ENCODE data around the gene SLC8A1. TPM values are rescaled to one million over a fixed set of nuclear protein-coding genes. Genes with fewer than 3 reads are reported as not detected.

SLC8A1 gene
- total and polyA plus RNA-seq, 7 experiments from 2014 or later = 0.95 to 22.8 (median 1.5) TPM; not detected in 2

GRCh38 chr2:40344364-40344763, 107.5 kb downstream of the SLC8A1 start:
- CTCF ChIA-PET = no interaction called here
- no peak overlapping the region for H3K27ac ChIP-seq (ENCODE audit: low read depth, low read length)
- no peaks in the 10 kb centered on the region for H3K27me3 Mint-ChIP-seq
- no peak for DNase-seq
- H3K4me1 ChIP-seq (ENCODE audit: control insufficient read depth in 2 of 2, insufficient read depth in 2 of 2, low read length in 2 of 2) = no peaks in the 10 kb centered on the region
- no peaks in the 10 kb centered on the region for H3K36me3 Mint-ChIP-seq
- H3K4me1 Mint-ChIP-seq = no peaks in the 10 kb centered on the region
- intact Hi-C loops (cut with micrococcal nuclease) = no loop called here
- no peak overlapping the region for H3K4me3 Mint-ChIP-seq
- no peaks in the 10 kb centered on the region for H3K36me3 ChIP-seq (ENCODE audit: control insufficient read depth in 2 of 3, insufficient read depth in 3 of 3, low read length in 3 of 3)
- no peak overlapping the region for H3K4me3 ChIP-seq (ENCODE audit: low read length)
- H3K27ac Mint-ChIP-seq = no peak overlapping the region
- POLR2A ChIA-PET = no interaction called here
- no peaks in the 10 kb centered on the region for H3K27me3 ChIP-seq (ENCODE audit: control insufficient read depth in 2 of 2, insufficient read depth in 2 of 2, low read length in 2 of 2)
- H3K9me3 Mint-ChIP-seq = peaks cover 0 to 4% (median 0%) of the 10 kb centered on the region in 11 donors
- no peak for ATAC-seq
- H3K9me3 ChIP-seq (ENCODE audit: control insufficient read depth in 2 of 3, low read length in 3 of 3) = no peaks in the 10 kb centered on the region

- H3K36me3 Mint-ChIP-seq = no peaks in the 10 kb centered on the region
These were observed 108.0 kb downstream of the SLC8A1 start for GRCh38 chr2:40343902-40344301.

GRCh38 chr2:40341198-40341597, 110.7 kb downstream of the SLC8A1 start:
- no peak overlapping the region for H3K4me3 Mint-ChIP-seq
- H3K9me3 Mint-ChIP-seq = peaks cover 0 to 3% (median 0%) of the 10 kb centered on the region in 11 donors
- POLR2A ChIA-PET = no interaction called here
- H3K4me1 Mint-ChIP-seq = no peaks in the 10 kb centered on the region
- Histone ChIP-seq H3K4me3 (ENCODE audit: low read length) (no peak overlapping the region), H3K4me1 (ENCODE audit: control insufficient read depth in 2 of 2, insufficient read depth in 2 of 2, low read length in 2 of 2) (no peaks in the 10 kb centered on the region), H3K27me3 (ENCODE audit: control insufficient read depth in 2 of 2, insufficient read depth in 2 of 2, low read length in 2 of 2) (no peaks in the 10 kb centered on the region), H3K9me3 (ENCODE audit: control insufficient read depth in 2 of 3, low read length in 3 of 3) (no peaks in the 10 kb centered on the region), H3K27ac (ENCODE audit: low read depth, low read length) (no peak overlapping the region), H3K36me3 (ENCODE audit: control insufficient read depth in 2 of 3, insufficient read depth in 3 of 3, low read length in 3 of 3) (no peaks in the 10 kb centered on the region)
- CTCF ChIA-PET = no interaction called here
- no peak for ATAC-seq
- intact Hi-C loops (cut with micrococcal nuclease) = no loop called here
- H3K27ac Mint-ChIP-seq = no peak overlapping the region
- no peaks in the 10 kb centered on the region for H3K36me3 Mint-ChIP-seq
- DNase-seq = no peak
- H3K27me3 Mint-ChIP-seq = no peaks in the 10 kb centered on the region

More at GRCh38 chr2:40343902-40344301, 108.0 kb downstream of the SLC8A1 start:
- no peaks in the 10 kb centered on the region for H3K27me3 Mint-ChIP-seq
- CTCF ChIA-PET = no interaction called here
- H3K4me1 Mint-ChIP-seq = no peaks in the 10 kb centered on the region
- H3K9me3 ChIP-seq (ENCODE audit: control insufficient read depth in 2 of 3, low read length in 3 of 3) = no peaks in the 10 kb centered on the region
- no peak overlapping the region for H3K4me3 ChIP-seq (ENCODE audit: low read length)
- H3K4me1 ChIP-seq (ENCODE audit: control insufficient read depth in 2 of 2, insufficient read depth in 2 of 2, low read length in 2 of 2) = no peaks in the 10 kb centered on the region
- DNase-seq = no peak
- H3K27me3 ChIP-seq (ENCODE audit: control insufficient read depth in 2 of 2, insufficient read depth in 2 of 2, low read length in 2 of 2) = no peaks in the 10 kb centered on the region
- intact Hi-C loops (cut with micrococcal nuclease) = no loop called here
- peaks cover 0 to 2% (median 0%) of the 10 kb centered on the region in 11 donors for H3K9me3 Mint-ChIP-seq
- POLR2A ChIA-PET = no interaction called here
- no peak overlapping the region for H3K27ac Mint-ChIP-seq
- H3K27ac ChIP-seq (ENCODE audit: low read depth, low read length) = no peak overlapping the region
- H3K4me3 Mint-ChIP-seq = no peak overlapping the region
- H3K36me3 ChIP-seq (ENCODE audit: control insufficient read depth in 2 of 3, insufficient read depth in 3 of 3, low read length in 3 of 3) = no peaks in the 10 kb centered on the region
- no peak for ATAC-seq

GRCh38 chr2:40339026-40339425, 112.9 kb downstream of the SLC8A1 start:
- ATAC-seq (no peak), DNase-seq (no peak)
- no peaks in the 10 kb centered on the region for H3K4me1 Mint-ChIP-seq
- H3K4me3 Mint-ChIP-seq = no peak overlapping the region
- no peaks in the 10 kb centered on the region for H3K27me3 Mint-ChIP-seq
- intact Hi-C loops (cut with micrococcal nuclease) = no loop called here
- H3K36me3 Mint-ChIP-seq = no peaks in the 10 kb centered on the region
- H3K27ac ChIP-seq (ENCODE audit: low read depth, low read length) = no peak overlapping the region
- H3K9me3 ChIP-seq (ENCODE audit: control insufficient read depth in 2 of 3, low read length in 3 of 3) = no peaks in the 10 kb centered on the region
- H3K9me3 Mint-ChIP-seq = peaks cover 0 to 4% (median 2%) of the 10 kb centered on the region in 11 donors
- H3K36me3 ChIP-seq (ENCODE audit: control insufficient read depth in 2 of 3, insufficient read depth in 3 of 3, low read length in 3 of 3) = no peaks in the 10 kb centered on the region
- CTCF ChIA-PET = no interaction called here
- H3K27ac Mint-ChIP-seq = no peak overlapping the region
- no peak overlapping the region for H3K4me3 ChIP-seq (ENCODE audit: low read length)
- no peaks in the 10 kb centered on the region for H3K27me3 ChIP-seq (ENCODE audit: control insufficient read depth in 2 of 2, insufficient read depth in 2 of 2, low read length in 2 of 2)
- no peaks in the 10 kb centered on the region for H3K4me1 ChIP-seq (ENCODE audit: control insufficient read depth in 2 of 2, insufficient read depth in 2 of 2, low read length in 2 of 2)
- POLR2A ChIA-PET = no interaction called here

GRCh38 chr2:40332191-40332826, 119.6 kb downstream of the SLC8A1 start:
- ChIA-PET POLR2A (no interaction called here), CTCF (no interaction called here)
- H3K36me3 ChIP-seq (ENCODE audit: control insufficient read depth in 2 of 3, insufficient read depth in 3 of 3, low read length in 3 of 3) = no peaks in the 10 kb centered on the region
- Mint-ChIP-seq H3K4me1 (no peaks in the 10 kb centered on the region), H3K4me3 (no peak overlapping the region), H3K27me3 (no peaks in the 10 kb centered on the region), H3K36me3 (no peaks in the 10 kb centered on the region), H3K9me3 (peaks cover 0 to 4% (median 0%) of the 10 kb centered on the region in 11 donors), H3K27ac (no peak overlapping the region)
- DNase-seq = no peak
- H3K27me3 ChIP-seq (ENCODE audit: control insufficient read depth in 2 of 2, insufficient read depth in 2 of 2, low read length in 2 of 2) = no peaks in the 10 kb centered on the region
- ATAC-seq = no peak
- H3K4me3 ChIP-seq (ENCODE audit: low read length) = no peak overlapping the region
- no peak overlapping the region for H3K27ac ChIP-seq (ENCODE audit: low read depth, low read length)
- intact Hi-C loops (cut with micrococcal nuclease) = no loop called here
- H3K4me1 ChIP-seq (ENCODE audit: control insufficient read depth in 2 of 2, insufficient read depth in 2 of 2, low read length in 2 of 2) = no peaks in the 10 kb centered on the region
- H3K9me3 ChIP-seq (ENCODE audit: control insufficient read depth in 2 of 3, low read length in 3 of 3) = no peaks in the 10 kb centered on the region

GRCh38 chr2:40330096-40330495, 121.8 kb downstream of the SLC8A1 start:
- CTCF ChIA-PET = no interaction called here
- no peak for ATAC-seq
- no peaks in the 10 kb centered on the region for H3K4me1 Mint-ChIP-seq

GRCh38 chr2:40329739-40330030, 122.2 kb downstream of the SLC8A1 start:
- DNase-seq (no peak), ATAC-seq (no peak)
- CTCF ChIA-PET = no interaction called here
- Mint-ChIP-seq H3K9me3 (peaks cover 0 to under 1% (median 0%) of the 10 kb centered on the region in 11 donors), H3K27me3 (peaks cover 0 to 1% (median 0%) of the 10 kb centered on the region in 5 donors), H3K4me3 (no peak overlapping the region), H3K36me3 (no peaks in the 10 kb centered on the region), H3K4me1 (no peaks in the 10 kb centered on the region), H3K27ac (no peak overlapping the region)
- intact Hi-C loops (cut with micrococcal nuclease) = no loop called here
- no peaks in the 10 kb centered on the region for H3K4me1 ChIP-seq (ENCODE audit: control insufficient read depth in 2 of 2, insufficient read depth in 2 of 2, low read length in 2 of 2)
- no peak overlapping the region for H3K4me3 ChIP-seq (ENCODE audit: low read length)
- H3K9me3 ChIP-seq (ENCODE audit: control insufficient read depth in 2 of 3, low read length in 3 of 3) = no peaks in the 10 kb centered on the region
- no peak overlapping the region for H3K27ac ChIP-seq (ENCODE audit: low read depth, low read length)
- no peaks in the 10 kb centered on the region for H3K36me3 ChIP-seq (ENCODE audit: control insufficient read depth in 2 of 3, insufficient read depth in 3 of 3, low read length in 3 of 3)
- POLR2A ChIA-PET = no interaction called here
- H3K27me3 ChIP-seq (ENCODE audit: control insufficient read depth in 2 of 2, insufficient read depth in 2 of 2, low read length in 2 of 2) = no peaks in the 10 kb centered on the region

More at GRCh38 chr2:40330096-40330495, 121.8 kb downstream of the SLC8A1 start:
- Mint-ChIP-seq H3K27me3 (no peaks in the 10 kb centered on the region), H3K36me3 (no peaks in the 10 kb centered on the region), H3K27ac (no peak overlapping the region), H3K4me3 (no peak overlapping the region), H3K9me3 (peaks cover 0 to 4% (median 0%) of the 10 kb centered on the region in 11 donors)
- Histone ChIP-seq H3K27me3 (ENCODE audit: control insufficient read depth in 2 of 2, insufficient read depth in 2 of 2, low read length in 2 of 2) (no peaks in the 10 kb centered on the region), H3K27ac (ENCODE audit: low read depth, low read length) (no peak overlapping the region), H3K9me3 (ENCODE audit: control insufficient read depth in 2 of 3, low read length in 3 of 3) (no peaks in the 10 kb centered on the region), H3K36me3 (ENCODE audit: control insufficient read depth in 2 of 3, insufficient read depth in 3 of 3, low read length in 3 of 3) (no peaks in the 10 kb centered on the region), H3K4me3 (ENCODE audit: low read length) (no peak overlapping the region), H3K4me1 (ENCODE audit: control insufficient read depth in 2 of 2, insufficient read depth in 2 of 2, low read length in 2 of 2) (no peaks in the 10 kb centered on the region)
- POLR2A ChIA-PET = no interaction called here
- intact Hi-C loops (cut with micrococcal nuclease) = no loop called here
- no peak for DNase-seq

All from naive thymus-derived CD4-positive, alpha-beta T cell (primary cell).